ENCODE measurements around the gene GSE1. TPM values are rescaled to one million over a fixed set of nuclear protein-coding genes. Genes with fewer than 3 reads are reported as not detected.

GSE1 gene
- total and polyA plus RNA-seq, 8 donors: 84.8 to 148 (median 112) TPM

DNA sequence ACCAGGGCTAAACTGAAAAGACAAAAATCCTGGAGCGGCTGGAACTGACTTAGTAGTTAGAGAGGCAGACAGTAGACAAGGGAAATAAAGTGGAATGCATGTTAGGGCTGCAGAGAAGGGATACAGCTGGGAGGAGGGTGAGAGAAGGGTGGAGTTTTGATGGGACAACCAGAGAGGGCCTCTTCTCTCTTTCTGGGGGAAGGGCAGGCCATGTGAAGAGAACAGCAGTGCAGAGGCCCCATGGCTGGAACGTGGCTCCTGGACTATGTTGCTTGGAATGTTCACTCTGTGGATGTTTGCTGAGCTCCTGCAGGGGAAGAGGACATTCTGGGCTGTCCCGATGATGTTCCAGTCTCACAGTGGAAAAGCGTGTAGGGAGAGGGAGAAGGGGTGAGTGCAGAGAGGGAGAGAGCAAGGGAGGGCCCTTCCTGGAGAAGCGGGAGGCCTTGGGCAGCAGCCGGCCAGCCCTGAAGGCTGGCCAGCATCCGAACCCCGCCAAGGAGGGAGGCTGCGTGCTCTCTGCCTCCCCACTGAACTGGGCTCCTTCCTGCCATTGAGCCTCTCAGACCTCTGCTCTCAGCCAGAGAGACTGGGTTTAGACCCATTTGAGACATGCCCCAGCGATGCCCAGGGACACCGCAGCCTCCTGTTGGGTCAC, 33.1 kb upstream of the GSE1 start:
- Histone ChIP-seq H3K27ac (peak overlapping the region in 1 of 2 donors; percentile 20), H3K27me3 (no peaks in the 10 kb centered on the region), H3K9me3 (no peaks in the 10 kb centered on the region), H3K36me3 (no peaks in the 10 kb centered on the region), H3K4me3 (no peak overlapping the region), H3K4me1 (peaks cover 29 to 84% of the 10 kb centered on the region in 2 donors)
- no peak for DNase-seq
- TF ChIP-seq, protein P1, sequence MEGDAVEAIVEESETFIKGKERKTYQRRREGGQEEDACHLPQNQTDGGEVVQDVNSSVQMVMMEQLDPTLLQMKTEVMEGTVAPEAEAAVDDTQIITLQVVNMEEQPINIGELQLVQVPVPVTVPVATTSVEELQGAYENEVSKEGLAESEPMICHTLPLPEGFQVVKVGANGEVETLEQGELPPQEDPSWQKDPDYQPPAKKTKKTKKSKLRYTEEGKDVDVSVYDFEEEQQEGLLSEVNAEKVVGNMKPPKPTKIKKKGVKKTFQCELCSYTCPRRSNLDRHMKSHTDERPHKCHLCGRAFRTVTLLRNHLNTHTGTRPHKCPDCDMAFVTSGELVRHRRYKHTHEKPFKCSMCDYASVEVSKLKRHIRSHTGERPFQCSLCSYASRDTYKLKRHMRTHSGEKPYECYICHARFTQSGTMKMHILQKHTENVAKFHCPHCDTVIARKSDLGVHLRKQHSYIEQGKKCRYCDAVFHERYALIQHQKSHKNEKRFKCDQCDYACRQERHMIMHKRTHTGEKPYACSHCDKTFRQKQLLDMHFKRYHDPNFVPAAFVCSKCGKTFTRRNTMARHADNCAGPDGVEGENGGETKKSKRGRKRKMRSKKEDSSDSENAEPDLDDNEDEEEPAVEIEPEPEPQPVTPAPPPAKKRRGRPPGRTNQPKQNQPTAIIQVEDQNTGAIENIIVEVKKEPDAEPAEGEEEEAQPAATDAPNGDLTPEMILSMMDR (IDR thresholded peaks at IDR 0.05): no peak
- peak; percentile 19 for ATAC-seq
- intact Hi-C loops (cut with DNase I): no loop called here

DNA sequence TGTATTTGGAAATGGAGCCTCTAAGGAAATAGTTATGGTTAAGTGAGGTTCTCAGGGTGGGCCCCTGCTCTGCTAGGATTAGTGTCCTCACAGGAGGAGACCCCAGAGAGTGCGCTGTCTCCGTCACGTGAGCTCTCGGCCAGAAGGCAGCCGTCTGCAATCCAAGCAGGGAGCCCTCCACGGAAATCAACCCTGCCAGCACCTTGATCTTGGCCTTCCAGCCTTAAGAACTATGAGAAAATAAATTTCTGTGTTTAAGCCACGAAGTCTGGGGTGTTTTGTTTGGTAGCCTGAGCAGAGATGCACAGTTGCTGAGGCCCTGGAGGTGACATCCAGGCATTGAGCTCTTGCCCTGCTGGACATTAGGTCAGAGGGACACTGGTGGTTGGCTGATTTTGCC, 32.4 kb upstream of the GSE1 start:
- DNase-seq (no peak), ATAC-seq (no peak)
- Histone ChIP-seq H3K9me3 (no peaks in the 10 kb centered on the region), H3K4me3 (no peak overlapping the region), H3K27me3 (no peaks in the 10 kb centered on the region), H3K27ac (no peak overlapping the region), H3K36me3 (no peaks in the 10 kb centered on the region), H3K4me1 (peaks cover 28 to 83% of the 10 kb centered on the region in 2 donors)
- TF ChIP-seq, protein P1 (IDR thresholded peaks at IDR 0.05): no peak
- intact Hi-C loops (cut with DNase I): no loop called here

DNA sequence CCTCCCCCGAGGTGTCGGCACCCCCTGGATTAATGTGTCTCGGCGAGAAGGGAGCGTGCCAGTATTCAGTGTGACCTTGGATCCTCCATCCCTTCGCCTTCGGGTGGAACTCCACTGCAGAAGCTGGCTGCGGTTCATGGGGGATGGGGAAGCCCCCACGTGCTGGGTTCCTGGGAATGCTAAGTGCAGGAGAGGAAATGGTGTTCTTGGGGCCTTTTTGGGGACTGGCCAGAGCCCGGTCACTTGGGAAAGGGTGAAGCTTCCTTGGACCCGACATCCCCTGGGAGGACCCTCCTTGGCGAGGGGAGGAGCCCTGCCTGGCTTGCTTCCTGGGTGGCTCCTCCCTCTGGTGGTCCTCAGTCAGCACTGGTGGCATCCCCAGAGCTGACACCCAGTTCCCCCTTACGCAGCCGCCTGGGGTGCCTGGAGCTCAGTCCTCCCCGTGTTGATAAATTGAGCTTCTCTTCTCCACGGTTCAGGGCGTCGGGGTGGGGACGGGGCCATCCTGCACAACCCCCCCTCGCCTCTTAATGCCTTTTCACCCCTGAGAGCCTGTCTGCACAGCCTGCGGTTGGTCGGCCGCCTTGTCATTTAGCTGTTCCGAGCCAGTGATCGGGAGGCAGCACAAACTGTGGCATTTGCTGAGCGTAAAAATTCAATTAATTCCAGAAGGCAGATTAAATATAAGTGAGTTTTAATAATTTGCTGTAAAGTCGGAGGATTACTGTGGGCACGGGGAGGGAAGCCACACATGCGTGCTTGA, 30.7 kb upstream of the GSE1 start:
- peaks cover 23 to 74% of the 10 kb centered on the region in 2 donors for H3K4me1 ChIP-seq
- ATAC-seq: no peak
- no peak for DNase-seq

GRCh38 chr16:85583491-85584181, 29.5 kb upstream of the GSE1 start:
- DNase-seq: no peak
- intact Hi-C loops (cut with DNase I): no loop called here
- TF ChIP-seq, protein P1 (IDR thresholded peaks at IDR 0.05): no peak
- no peaks in the 10 kb centered on the region for H3K36me3 ChIP-seq
- no peak overlapping the region for H3K4me3 ChIP-seq
- no peaks in the 10 kb centered on the region for H3K9me3 ChIP-seq
- H3K27ac ChIP-seq: no peak overlapping the region
- no peaks in the 10 kb centered on the region for H3K27me3 ChIP-seq
- peaks cover 19 to 70% of the 10 kb centered on the region in 2 donors for H3K4me1 ChIP-seq
- peak; percentile 11 for ATAC-seq

More for the DNA sequence above, 30.7 kb upstream of the GSE1 start:
- intact Hi-C loops (cut with DNase I): no loop called here
- no peaks in the 10 kb centered on the region for H3K27me3 ChIP-seq
- no peaks in the 10 kb centered on the region for H3K36me3 ChIP-seq
- H3K4me3 ChIP-seq: no peak overlapping the region
- no peaks in the 10 kb centered on the region for H3K9me3 ChIP-seq
- TF ChIP-seq, protein P1 (IDR thresholded peaks at IDR 0.05): no peak
- H3K27ac ChIP-seq: no peak overlapping the region

DNA sequence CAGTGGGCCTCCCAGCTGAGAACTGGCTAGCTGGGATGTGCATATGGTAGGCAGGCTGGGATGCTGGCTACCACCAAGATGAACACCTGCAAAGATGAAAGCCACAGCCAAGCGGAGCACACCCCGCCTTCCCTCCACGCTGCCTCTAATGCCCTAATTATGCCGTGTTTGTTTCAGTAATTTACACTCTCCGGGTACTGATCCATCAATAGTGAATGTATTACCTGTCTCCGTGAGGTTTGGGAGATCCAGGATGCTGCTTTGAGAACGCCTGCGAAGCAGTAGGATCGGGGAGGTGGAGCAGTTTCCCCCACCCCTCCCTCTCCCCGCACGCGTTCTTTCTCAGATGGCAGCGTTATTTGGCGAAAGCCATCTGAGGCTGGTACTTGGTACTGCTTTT, 28.9 kb upstream of the GSE1 start:
- Histone ChIP-seq H3K27ac (no peak overlapping the region), H3K4me1 (peaks cover 16 to 63% of the 10 kb centered on the region in 2 donors), H3K9me3 (no peaks in the 10 kb centered on the region), H3K4me3 (no peak overlapping the region), H3K27me3 (no peaks in the 10 kb centered on the region), H3K36me3 (no peaks in the 10 kb centered on the region)
- intact Hi-C loops (cut with DNase I): no loop called here
- no peak for DNase-seq
- TF ChIP-seq, protein P1 (IDR thresholded peaks at IDR 0.05): no peak
- ATAC-seq: no peak

Measured in left lung (tissue), 10 donors.